Peyer's patch (tissue), 4 donors: ENCODE data around the gene RPA3.

Source experiments
- POLR2A ChIP-seq, 2 donors: fragments of 450-650 bp; IDR thresholded peaks; one replicate each; pipeline ENCODE4 v1.5.1; 2017; ENCODE audit warnings: antibody characterized with exemption in 2 of 2, mild to moderate bottlenecking in 2 of 2, moderate library complexity in 2 of 2
- TF ChIP-seq, protein P1 (sequence below), 6 experiments: fragments of 450-650 bp in 4 of 6; fragments of 200-600 bp in 2 of 6; sonication (generic) in 1 of 6; IDR thresholded peaks; one replicate each; pipeline ENCODE4 v1.5.1; 2017 to 2019; ENCODE audit warnings: antibody characterized with exemption in 6 of 6, mild to moderate bottlenecking in 3 of 6, moderate library complexity in 1 of 6

DNA sequence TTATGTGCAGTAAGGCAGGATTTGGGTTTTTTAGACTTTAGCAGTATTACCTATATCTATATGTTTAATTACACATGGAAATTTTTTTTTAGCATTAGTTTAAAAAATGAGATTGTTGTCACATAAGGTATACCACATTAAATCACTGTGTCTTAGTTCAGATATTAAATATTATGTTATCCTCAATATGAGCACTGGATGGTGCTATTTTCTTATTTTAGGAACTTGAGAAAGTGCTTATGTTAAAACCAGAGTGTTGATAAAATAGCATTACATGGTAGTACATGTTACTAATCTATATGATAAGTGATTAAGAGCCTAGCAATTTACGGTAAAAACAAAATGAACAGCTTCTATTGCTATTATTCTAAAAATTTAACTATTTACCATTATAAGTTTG lies 123.0 kb downstream of the RPA3 start:
- TF ChIP-seq POLR2A (IDR thresholded peaks at IDR 0.05): no peak
- TF ChIP-seq, protein P1, sequence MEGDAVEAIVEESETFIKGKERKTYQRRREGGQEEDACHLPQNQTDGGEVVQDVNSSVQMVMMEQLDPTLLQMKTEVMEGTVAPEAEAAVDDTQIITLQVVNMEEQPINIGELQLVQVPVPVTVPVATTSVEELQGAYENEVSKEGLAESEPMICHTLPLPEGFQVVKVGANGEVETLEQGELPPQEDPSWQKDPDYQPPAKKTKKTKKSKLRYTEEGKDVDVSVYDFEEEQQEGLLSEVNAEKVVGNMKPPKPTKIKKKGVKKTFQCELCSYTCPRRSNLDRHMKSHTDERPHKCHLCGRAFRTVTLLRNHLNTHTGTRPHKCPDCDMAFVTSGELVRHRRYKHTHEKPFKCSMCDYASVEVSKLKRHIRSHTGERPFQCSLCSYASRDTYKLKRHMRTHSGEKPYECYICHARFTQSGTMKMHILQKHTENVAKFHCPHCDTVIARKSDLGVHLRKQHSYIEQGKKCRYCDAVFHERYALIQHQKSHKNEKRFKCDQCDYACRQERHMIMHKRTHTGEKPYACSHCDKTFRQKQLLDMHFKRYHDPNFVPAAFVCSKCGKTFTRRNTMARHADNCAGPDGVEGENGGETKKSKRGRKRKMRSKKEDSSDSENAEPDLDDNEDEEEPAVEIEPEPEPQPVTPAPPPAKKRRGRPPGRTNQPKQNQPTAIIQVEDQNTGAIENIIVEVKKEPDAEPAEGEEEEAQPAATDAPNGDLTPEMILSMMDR (IDR thresholded peaks at IDR 0.05): peak in 4 of 6 experiments; percentile 31 to 59 (median 52)
